MCF 10A (cell line): ENCODE measurements around the gene SOWAHC. TPM values are rescaled to one million over a fixed set of nuclear protein-coding genes. Genes with fewer than 3 reads are reported as not detected.
A peak's percentile ranks its signal among the peaks of the same experiment; 100 is the strongest.

Experiments
- BruUV-seq: library from RNA; stranded (reverse); fragments of 400-500 nt; replicated peaks from 2 replicates; lab custom pipeline; 2021; lab: Mats Ljungman, UMichigan
- CTCF ChIA-PET: fragments of 300-600 bp; sonication (Branson Sonifier 250); formaldehyde crosslinking; extraction: SDS; loops from one replicate; lab custom pipeline; 2021; ENCODE audit warnings: antibody characterized with exemption, inconsistent platforms; lab: Yijun Ruan, JAX
- POLR2A ChIA-PET: fragments of 300-600, 350-650 bp; sonication (Branson Sonifier 250); formaldehyde crosslinking; extraction: SDS; loops from one replicate; lab custom pipeline; 2020; ENCODE audit warnings: antibody characterized with exemption, inconsistent platforms; lab: Yijun Ruan, JAX
- DNase-seq: peaks from one replicate; pipeline ENCODE4 v3.0.0-alpha.2; 2018; ENCODE audit not compliant: unreplicated experiment
- H3K27ac Mint-ChIP-seq: one replicate; pipeline ENCODE4 v1.8.0; 2022; ENCODE audit warnings: mild to moderate bottlenecking, low read depth, mixed read lengths; ENCODE audit not compliant: unreplicated experiment
- H3K27me3 Mint-ChIP-seq: one replicate; pipeline ENCODE4 v1.8.0; 2022; ENCODE audit warnings: mixed read lengths; ENCODE audit not compliant: insufficient read depth, unreplicated experiment
- H3K36me3 Mint-ChIP-seq: one replicate; pipeline ENCODE4 v1.8.0; 2022; ENCODE audit warnings: mild to moderate bottlenecking, moderate library complexity, mixed read lengths; ENCODE audit not compliant: insufficient read depth, unreplicated experiment
- H3K4me1 Mint-ChIP-seq: one replicate; pipeline ENCODE4 v1.8.0; 2022; ENCODE audit warnings: mixed read lengths; ENCODE audit not compliant: insufficient read depth, unreplicated experiment
- H3K4me3 Mint-ChIP-seq: one replicate; pipeline ENCODE4 v1.8.0; 2022; ENCODE audit warnings: mild to moderate bottlenecking, moderate library complexity, mixed read lengths; ENCODE audit not compliant: unreplicated experiment
- H3K9me3 Mint-ChIP-seq: one replicate; pipeline ENCODE4 v1.8.0; 2022; ENCODE audit warnings: mixed read lengths; ENCODE audit not compliant: unreplicated experiment
- intact Hi-C: fragments of 100-400 bp; cut with micrococcal nuclease; formaldehyde crosslinking; loops from 2 replicates; pipeline ENCODE4 v1.14.1; 2022
- total RNA-seq: library from RNA; stranded (reverse); gene quantifications from 2 replicates; pipeline ENCODE4 v1.2.3, GENCODE V29; 2022
- TF ChIP-seq, protein P1 (sequence below): fragments of 200-600 bp; IDR thresholded peaks from one replicate; pipeline ENCODE4 v1.8.0; 2022; ENCODE audit warnings: antibody characterized with exemption, mild to moderate bottlenecking; ENCODE audit not compliant: unreplicated experiment

SOWAHC gene
- total RNA-seq, 1 experiment from 2014 or later: 35.3 TPM

DNA sequence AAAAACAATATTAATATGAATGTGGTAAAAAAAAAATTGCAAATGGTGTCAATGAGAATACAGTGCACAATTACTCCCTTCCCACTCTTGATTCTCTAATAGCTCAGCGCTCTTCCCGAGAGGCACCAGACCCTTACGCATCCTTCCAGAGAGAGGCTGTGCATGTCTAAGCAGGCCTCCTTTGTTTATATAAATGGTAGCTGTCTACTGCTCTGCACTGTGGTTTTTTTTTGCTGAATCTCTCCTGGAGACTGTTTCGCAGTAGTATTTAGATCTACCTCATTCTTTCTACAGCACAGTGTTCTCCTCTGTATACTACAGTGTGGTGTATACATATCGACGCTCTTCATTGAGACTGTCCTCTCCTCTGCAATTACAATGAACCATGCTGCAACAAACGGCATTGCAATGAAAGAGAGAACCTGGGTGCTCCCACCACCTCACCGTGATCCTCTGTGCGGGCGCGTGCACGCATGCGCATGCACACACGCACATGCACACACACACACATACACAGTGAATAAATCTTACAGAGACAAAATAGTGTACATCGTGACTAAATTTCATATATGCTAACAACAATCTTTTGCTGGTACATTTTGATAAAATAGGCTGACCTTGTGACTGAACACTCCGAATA lies 19.8 kb upstream of the SOWAHC start:
- H3K9me3 Mint-ChIP-seq: no peaks in the 10 kb centered on the region
- H3K27ac Mint-ChIP-seq: no peak overlapping the region
- no TSS peak for BruUV-seq
- peaks cover 16% of the 10 kb centered on the region for H3K36me3 Mint-ChIP-seq
- no peak overlapping the region for H3K4me3 Mint-ChIP-seq
- ChIA-PET CTCF (interaction anchor here (0.6 to 3.2 kb wide), 3 partner anchors 11 to 48 kb away, joined by 3 to 12 read pairs (median 3); no protein-coding TSS in a partner anchor), POLR2A (no interaction called here)
- H3K27me3 Mint-ChIP-seq: no peaks in the 10 kb centered on the region
- intact Hi-C loops: no loop called here
- DNase-seq: peak; percentile 14
- H3K4me1 Mint-ChIP-seq: peaks cover 16% of the 10 kb centered on the region
- TF ChIP-seq, protein P1, sequence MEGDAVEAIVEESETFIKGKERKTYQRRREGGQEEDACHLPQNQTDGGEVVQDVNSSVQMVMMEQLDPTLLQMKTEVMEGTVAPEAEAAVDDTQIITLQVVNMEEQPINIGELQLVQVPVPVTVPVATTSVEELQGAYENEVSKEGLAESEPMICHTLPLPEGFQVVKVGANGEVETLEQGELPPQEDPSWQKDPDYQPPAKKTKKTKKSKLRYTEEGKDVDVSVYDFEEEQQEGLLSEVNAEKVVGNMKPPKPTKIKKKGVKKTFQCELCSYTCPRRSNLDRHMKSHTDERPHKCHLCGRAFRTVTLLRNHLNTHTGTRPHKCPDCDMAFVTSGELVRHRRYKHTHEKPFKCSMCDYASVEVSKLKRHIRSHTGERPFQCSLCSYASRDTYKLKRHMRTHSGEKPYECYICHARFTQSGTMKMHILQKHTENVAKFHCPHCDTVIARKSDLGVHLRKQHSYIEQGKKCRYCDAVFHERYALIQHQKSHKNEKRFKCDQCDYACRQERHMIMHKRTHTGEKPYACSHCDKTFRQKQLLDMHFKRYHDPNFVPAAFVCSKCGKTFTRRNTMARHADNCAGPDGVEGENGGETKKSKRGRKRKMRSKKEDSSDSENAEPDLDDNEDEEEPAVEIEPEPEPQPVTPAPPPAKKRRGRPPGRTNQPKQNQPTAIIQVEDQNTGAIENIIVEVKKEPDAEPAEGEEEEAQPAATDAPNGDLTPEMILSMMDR: no peak

DNA sequence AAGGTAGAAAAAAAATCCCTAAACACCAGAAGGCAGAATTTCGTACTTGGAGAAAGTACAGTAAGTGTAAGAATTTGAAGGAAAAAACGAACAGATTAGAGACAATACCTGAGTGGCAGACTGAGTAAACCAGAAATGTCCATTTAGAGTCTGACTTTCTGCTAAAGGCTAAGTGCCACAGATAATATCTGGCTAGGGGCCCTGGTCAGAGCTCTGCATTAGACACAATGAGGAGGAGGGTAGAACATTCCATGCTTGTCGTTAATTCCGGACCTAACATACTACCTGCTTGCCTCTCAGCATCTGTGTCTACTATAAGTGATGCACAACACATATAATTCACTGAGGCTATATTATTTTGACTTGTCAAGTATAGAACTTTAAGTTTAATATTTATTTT lies 18.5 kb upstream of the SOWAHC start:
- Mint-ChIP-seq H3K4me3 (no peak overlapping the region), H3K4me1 (peaks cover 16% of the 10 kb centered on the region), H3K27me3 (no peaks in the 10 kb centered on the region), H3K9me3 (no peaks in the 10 kb centered on the region), H3K36me3 (peaks cover 11% of the 10 kb centered on the region), H3K27ac (peak overlapping the region; percentile 35)
- CTCF ChIA-PET: interaction anchor here (0.7 to 3.2 kb wide), 4 partner anchors 9 to 104 kb away, joined by 3 to 12 read pairs (median 4); no protein-coding TSS in a partner anchor
- DNase-seq: no peak
- POLR2A ChIA-PET: interaction anchor here (1.0 to 1.7 kb wide), 2 partner anchors 12 to 20 kb away, joined by 4 read pairs; no protein-coding TSS in a partner anchor
- intact Hi-C loops: no loop called here
- TF ChIP-seq, protein P1: no peak
- BruUV-seq: no TSS peak

DNA sequence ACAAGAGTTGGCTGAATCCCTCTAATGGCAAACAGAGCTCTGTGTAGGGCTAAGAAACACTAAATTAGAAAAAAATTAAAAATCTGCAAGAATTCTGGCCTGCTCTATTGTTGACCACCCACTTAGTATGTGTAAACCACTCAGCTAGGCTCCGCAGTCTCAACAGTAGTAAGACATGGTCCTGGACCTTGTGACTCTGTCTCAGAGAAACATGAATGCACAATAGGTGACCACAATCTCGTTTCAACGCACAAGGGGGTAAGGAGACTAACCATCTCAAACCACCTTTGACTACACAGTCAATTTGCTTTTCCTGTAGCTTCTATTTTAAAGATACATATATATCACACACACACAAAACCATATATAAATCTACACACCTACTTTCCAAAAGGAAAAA lies 16.9 kb upstream of the SOWAHC start:
- peaks cover 12% of the 10 kb centered on the region for H3K36me3 Mint-ChIP-seq
- H3K4me3 Mint-ChIP-seq: no peak overlapping the region
- CTCF ChIA-PET: interaction anchor here (0.6 to 1.4 kb wide), 4 partner anchors 15 to 139 kb away, joined by 3 to 11 read pairs (median 3); no protein-coding TSS in a partner anchor
- BruUV-seq: no TSS peak
- H3K4me1 Mint-ChIP-seq: peaks cover 11% of the 10 kb centered on the region
- TF ChIP-seq, protein P1: no peak
- intact Hi-C loops: no loop called here
- peak overlapping the region; percentile 16 for H3K27ac Mint-ChIP-seq
- DNase-seq: no peak
- H3K9me3 Mint-ChIP-seq: no peaks in the 10 kb centered on the region
- POLR2A ChIA-PET: interaction anchor here (1.6 to 2.0 kb wide), 2 partner anchors 9 to 11 kb away, joined by 6 to 7 read pairs; no protein-coding TSS in a partner anchor
- no peaks in the 10 kb centered on the region for H3K27me3 Mint-ChIP-seq

DNA sequence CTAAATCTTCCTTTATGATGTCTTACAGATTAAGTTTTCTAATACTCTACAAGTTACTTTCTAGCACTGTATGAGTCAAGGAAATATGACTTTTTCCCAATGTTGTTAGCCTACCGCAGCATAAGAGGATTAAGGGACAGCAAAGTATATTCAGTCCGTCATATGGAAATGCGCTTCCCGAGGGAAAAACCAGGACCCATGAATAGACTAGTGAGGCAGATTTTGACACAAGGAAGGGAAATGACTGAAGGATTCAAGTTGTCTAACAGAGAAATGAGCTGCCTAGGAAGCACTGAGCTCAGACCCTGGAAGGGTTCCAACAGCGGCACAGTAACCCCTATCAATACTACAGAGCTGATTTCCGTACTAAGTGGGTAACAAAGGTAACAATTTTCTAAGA lies 12.4 kb upstream of the SOWAHC start:
- ChIA-PET POLR2A (interaction anchor here (1.2 kb wide), 1 partner anchor 101 kb away, joined by 4 read pairs; no protein-coding TSS in a partner anchor), CTCF (interaction anchor here (0.6 to 1.8 kb wide), 3 partner anchors 9 to 56 kb away, joined by 3 to 8 read pairs (median 3); no protein-coding TSS in a partner anchor)
- no peak for DNase-seq
- Mint-ChIP-seq H3K27ac (no peak overlapping the region), H3K4me3 (no peak overlapping the region), H3K36me3 (peaks cover 8% of the 10 kb centered on the region), H3K9me3 (no peaks in the 10 kb centered on the region), H3K4me1 (peaks cover 15% of the 10 kb centered on the region), H3K27me3 (no peaks in the 10 kb centered on the region)
- BruUV-seq: no TSS peak
- TF ChIP-seq, protein P1: no peak
- intact Hi-C loops: no loop called here
